IMR-90 (cell line): ENCODE measurements around the gene DCAF16. TPM values are rescaled to one million over a fixed set of nuclear protein-coding genes. Genes with fewer than 3 reads are reported as not detected.

Experiments
- ATAC-seq: fragments of 200-7000 bp; cut with Tn5 transposase; 2 replicates; pipeline ENCODE4 v1.9.1; 2020; ENCODE audit warnings: low read depth, mild to moderate bottlenecking, moderate library complexity
- BruUV-seq: library from RNA; stranded (reverse); fragments of 400-500 nt; replicated peaks from 2 replicates; lab custom pipeline; 2021; lab: Mats Ljungman, UMichigan
- CTCF ChIA-PET: fragments of 300-600 bp; formaldehyde crosslinking; extraction: SDS; loops from one replicate; lab custom pipeline; 2021; ENCODE audit warnings: antibody characterized with exemption; lab: Yijun Ruan, JAX
- POLR2A ChIA-PET: fragments of 300-600 bp; sonication (Branson Sonifier 250); formaldehyde crosslinking; loops from one replicate; lab custom pipeline; 2022; ENCODE audit warnings: antibody characterized with exemption; ENCODE audit not compliant: unreplicated experiment; lab: Charles Lee
- DNase-seq: peaks from one replicate; pipeline ENCODE4 v3.0.0; 2013
- H2AFZ ChIP-seq: replicated peaks from 2 replicates; pipeline ENCODE3; 2013; ENCODE audit warnings: low read length, mild to moderate bottlenecking; ENCODE audit not compliant: poor library complexity
- H2AK5ac ChIP-seq: 2 replicates; pipeline ENCODE4 v1.6.1; 2013; ENCODE audit warnings: low read depth, low read length, inconsistent platforms
- H2AK9ac ChIP-seq: replicated peaks from 2 replicates; pipeline ENCODE3; 2013; ENCODE audit warnings: mild to moderate bottlenecking, low read depth, low read length, moderate library complexity; ENCODE audit not compliant: poor library complexity
- H2BK120ac ChIP-seq: 2 replicates; pipeline ENCODE4 v1.6.1; 2013; ENCODE audit warnings: low read depth, low read length, inconsistent platforms
- H2BK15ac ChIP-seq: 3 replicates; pipeline ENCODE4 v1.6.1; 2013; ENCODE audit warnings: low read depth, low read length, inconsistent platforms
- H2BK20ac ChIP-seq: 2 replicates; pipeline ENCODE4 v1.6.1; 2013; ENCODE audit warnings: low read depth, mild to moderate bottlenecking, inconsistent platforms, low read length, moderate library complexity
- H2BK5ac ChIP-seq: 2 replicates; pipeline ENCODE4 v1.6.1; 2013; ENCODE audit warnings: mild to moderate bottlenecking, low read depth, low read length, inconsistent platforms; ENCODE audit not compliant: poor library complexity, severe bottlenecking
- H3K14ac ChIP-seq: replicated peaks from 2 replicates; pipeline ENCODE4 v1.6.1; 2013; ENCODE audit warnings: low read depth, low read length, inconsistent platforms
- H3K18ac ChIP-seq: 2 replicates; pipeline ENCODE4 v1.6.1; 2013; ENCODE audit warnings: low read depth, low read length, control low read depth
- H3K23ac ChIP-seq: 2 replicates; pipeline ENCODE4 v1.6.1; 2013; ENCODE audit warnings: low read depth, low read length, inconsistent platforms
- H3K27ac ChIP-seq: 2 replicates; pipeline ENCODE4 v1.5.1; 2013; ENCODE audit warnings: mild to moderate bottlenecking, control low read depth, low read length; ENCODE audit not compliant: insufficient read depth
- H3K27me3 ChIP-seq: 2 replicates; pipeline ENCODE4 v1.6.1; 2013; ENCODE audit warnings: low read length; ENCODE audit not compliant: control insufficient read depth, insufficient read depth
- H3K36me3 ChIP-seq: 2 replicates; pipeline ENCODE4 v1.6.1; 2013; ENCODE audit warnings: low read length, mixed read lengths; ENCODE audit not compliant: control insufficient read depth, insufficient read depth
- H3K4ac ChIP-seq: 2 replicates; pipeline ENCODE4 v1.6.1; 2013; ENCODE audit warnings: low read depth, low read length, inconsistent platforms
- H3K4me1 ChIP-seq: 2 replicates; pipeline ENCODE4 v1.6.1; 2013; ENCODE audit warnings: low read length, mixed read lengths; ENCODE audit not compliant: control insufficient read depth, insufficient read depth
- H3K4me2 ChIP-seq: 2 replicates; pipeline ENCODE4 v1.6.1; 2013; ENCODE audit warnings: low read depth, mild to moderate bottlenecking, control low read depth, low read length, moderate library complexity
- H3K4me3 ChIP-seq: 2 replicates; pipeline ENCODE4 v1.5.1; 2013; ENCODE audit warnings: low read depth, mild to moderate bottlenecking, control low read depth, low read length, moderate library complexity; ENCODE audit not compliant: insufficient read depth
- H3K56ac ChIP-seq: 2 replicates; pipeline ENCODE4 v1.6.1; 2013; ENCODE audit warnings: low read length, inconsistent platforms; ENCODE audit not compliant: insufficient read depth; ENCODE audit errors: extremely low read depth
- H3K79me1 ChIP-seq, 2 experiments: 2 replicates each; pipeline ENCODE4 v1.6.1; 2013; ENCODE audit warnings: low read length in 2 of 2, inconsistent platforms in 1 of 2, low read depth in 1 of 2
- H3K9ac ChIP-seq: 2 replicates; pipeline ENCODE4 v1.6.1; 2013; ENCODE audit warnings: low read depth, low read length, control low read depth
- H3K9me1 ChIP-seq: 2 replicates; pipeline ENCODE4 v1.6.1; 2013; ENCODE audit warnings: low read length, inconsistent platforms; ENCODE audit not compliant: insufficient read depth
- H3K9me3 ChIP-seq: 2 replicates; pipeline ENCODE4 v1.6.1; 2013; ENCODE audit warnings: low read length; ENCODE audit not compliant: control insufficient read depth, insufficient read depth
- H4K20me1 ChIP-seq: 2 replicates; pipeline ENCODE4 v1.6.1; 2013; ENCODE audit warnings: low read length, inconsistent platforms; ENCODE audit not compliant: insufficient read depth
- H4K5ac ChIP-seq: 2 replicates; pipeline ENCODE4 v1.6.1; 2013; ENCODE audit warnings: mild to moderate bottlenecking, low read depth, low read length, control low read depth
- H4K8ac ChIP-seq, 2 experiments: 2 replicates each; pipeline ENCODE4 v1.6.1; 2013; ENCODE audit warnings: low read depth in 2 of 2, low read length in 2 of 2, control low read depth in 1 of 2, inconsistent platforms in 1 of 2
- H4K91ac ChIP-seq: 2 replicates; pipeline ENCODE4 v1.6.1; 2013; ENCODE audit warnings: low read depth, low read length, inconsistent platforms; ENCODE audit not compliant: insufficient read depth
- CTCF ChIP-seq: conservative IDR thresholded peaks from 2 replicates; pipeline ENCODE4 v1.5.1; 2012; ENCODE audit warnings: mild to moderate bottlenecking, low read depth, low read length, improper control_type of control experiment
- MAZ ChIP-seq: IDR thresholded peaks from 2 replicates; pipeline ENCODE4 v1.6.1; 2012; ENCODE audit warnings: low read depth, mild to moderate bottlenecking, low read length, improper control_type of control experiment, moderate library complexity, borderline replicate concordance
- RAD21 ChIP-seq: IDR thresholded peaks from 2 replicates; pipeline ENCODE4 v1.6.1; 2012; ENCODE audit warnings: low read length, improper control_type of control experiment
- RFX5 ChIP-seq: IDR thresholded peaks from 2 replicates; pipeline ENCODE4 v1.8.0; 2012; ENCODE audit warnings: low read depth, mild to moderate bottlenecking, low read length, moderate library complexity
- SMC3 ChIP-seq: fragments of 150-350 bp; IDR thresholded peaks from 2 replicates; pipeline ENCODE4 v1.6.1; 2016; ENCODE audit warnings: low read depth, mild to moderate bottlenecking, antibody characterized with exemption, low read length, moderate library complexity
- WGBS, 2 experiments: methylation state at CpG; one replicate each; pipeline versions ENCODE4 v1.1.5 to v1.1.7; 2013; ENCODE audit warnings: missing lambda C conversion rate in 2 of 2; ENCODE audit not compliant: insufficient read length in 1 of 2; ENCODE audit errors: extremely low coverage in 2 of 2; 5-methylcytosine and 5-hydroxymethylcytosine counted together
- dilution Hi-C: fragments of 300-500 bp; cut with HindIII; formaldehyde crosslinking; loops from one replicate; pipeline ENCODE4 v1.14.3; 2018; ENCODE audit warnings: low sequenced_read_pairs; ENCODE audit not compliant: unreplicated experiment
- in situ Hi-C: fragments of 300-500 bp; cut with MboI; formaldehyde crosslinking; loops from 3 replicates; pipeline ENCODE4 v1.14.3; 2019; ENCODE audit warnings: low sequenced_read_pairs, inconsistent platforms, mixed read lengths
- intact Hi-C: fragments of 100-400 bp; cut with micrococcal nuclease; formaldehyde crosslinking; loops from 2 replicates; pipeline ENCODE4 v1.10.0; 2022
- polyA plus RNA-seq, 3 experiments: library from polyadenylated mRNA; depleted of rRNA; stranded (reverse); fragments of >200 nt; gene quantifications; 2 replicates each; pipeline ENCODE4 v1.2.3, GENCODE V29; 2012; ENCODE audit warnings: low replicate concordance in 1 of 3
- total RNA-seq: library from RNA; depleted of rRNA; stranded (reverse); fragments of >200 nt; gene quantifications from 2 replicates; pipeline ENCODE4 v1.2.3, GENCODE V29; 2012

Gene DCAF16
- total and polyA plus RNA-seq, 2 of the 4 experiments (the other 2 are of a cell fraction) = 15.1 to 31.5 TPM

GRCh38 chr4:17762726-17763125 is 47.8 kb downstream of the DCAF16 start:
- Histone ChIP-seq H2BK120ac (no peak overlapping the region), H3K4ac (no peak overlapping the region), H4K91ac (no peak overlapping the region), H3K36me3 (no peaks in the 10 kb centered on the region), H4K5ac (no peak overlapping the region), H3K4me3 (no peak overlapping the region), H3K27ac (no peak overlapping the region), H4K8ac (no peak overlapping the region), H3K27me3 (peaks cover 3% of the 10 kb centered on the region), H2BK20ac (no peak overlapping the region), H2BK15ac (no peak overlapping the region), H3K4me2 (no peak overlapping the region), H3K79me1 (no peaks in the 10 kb centered on the region), H3K14ac (no peak overlapping the region), H3K9ac (no peak overlapping the region), H2AK9ac (no peak overlapping the region), H2BK5ac (no peak overlapping the region), H3K9me3 (no peaks in the 10 kb centered on the region), H3K23ac (no peak overlapping the region), H2AFZ (peak overlapping the region; percentile 48), H3K9me1 (no peaks in the 10 kb centered on the region), H3K18ac (no peak overlapping the region), H3K56ac (no peak overlapping the region), H4K20me1 (no peaks in the 10 kb centered on the region), H2AK5ac (no peak overlapping the region), H3K4me1 (no peaks in the 10 kb centered on the region)
- ChIA-PET POLR2A (no interaction called here), CTCF (interaction anchor here (0.6 kb wide), 1 partner anchor 165 kb away, joined by 3 read pairs; no protein-coding TSS in a partner anchor)
- dilution Hi-C loops = no loop called here
- in situ Hi-C loops = no loop called here
- intact Hi-C loops = no loop called here
- no TSS peak for BruUV-seq
- TF ChIP-seq RAD21 = peak; percentile 36
- peak; percentile 31; the same call in 1 of the 2 replicates for TF ChIP-seq SMC3
- peak; percentile 41 for TF ChIP-seq CTCF
- no peak for TF ChIP-seq MAZ
- TF ChIP-seq RFX5 = no peak
- ATAC-seq (no peak), DNase-seq (peak; percentile 58)
- 80% methylated on average over 1 of the region's 1 CpG; no CpG with 5 or more reads in 1 of the 2 experiments for WGBS, 2 experiments
